Measurements from ENCODE around the gene PARP12.

Gene PARP12

DNA sequence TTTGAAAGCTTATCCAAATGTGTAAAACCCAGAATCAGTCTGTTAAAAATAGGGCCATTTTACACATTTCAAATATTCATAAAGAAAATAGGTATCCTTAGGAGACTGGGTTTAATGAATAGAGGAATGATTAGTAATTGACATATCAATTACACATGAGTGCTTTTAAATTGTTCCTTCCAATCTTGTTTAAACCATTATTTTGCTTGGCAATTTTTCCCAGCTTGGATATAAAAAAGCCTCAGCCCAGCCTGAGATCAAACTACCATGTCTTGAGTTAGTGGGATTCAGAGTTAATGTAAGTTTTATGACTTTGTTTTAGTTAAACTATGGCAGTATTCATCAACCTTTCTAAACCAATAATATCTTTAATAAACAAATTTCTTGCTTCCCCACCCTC, 28.3 kb downstream of the PARP12 start:
- no peak for DNase-seq

DNA sequence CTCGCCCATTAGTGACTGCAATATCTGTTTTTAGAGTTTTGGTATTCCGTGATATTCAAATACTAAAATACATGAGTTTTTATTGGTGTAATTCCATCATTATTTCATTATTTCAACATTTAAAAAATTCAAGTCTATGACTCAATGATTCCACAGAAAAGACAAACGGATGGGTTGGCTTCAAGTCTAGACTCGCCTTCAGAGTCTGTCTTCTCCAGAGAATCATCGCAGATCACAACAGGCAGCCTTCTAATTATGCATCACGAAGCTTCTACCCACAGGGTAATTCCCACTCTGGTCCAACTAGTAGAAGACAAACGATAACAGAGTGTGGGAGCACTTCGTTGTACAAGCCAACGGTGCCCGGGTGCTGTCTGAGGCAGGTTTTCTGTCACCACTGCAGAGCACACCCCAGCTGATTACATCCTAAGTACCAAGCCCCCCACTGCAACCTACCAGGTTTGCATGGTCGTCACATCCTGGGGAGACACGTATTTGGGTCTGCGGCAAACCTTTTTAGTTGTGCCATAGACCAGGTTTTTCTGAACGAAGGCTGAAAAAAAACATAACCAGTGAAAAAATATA, 28.9 kb downstream of the PARP12 start:
- no peak for DNase-seq

DNA sequence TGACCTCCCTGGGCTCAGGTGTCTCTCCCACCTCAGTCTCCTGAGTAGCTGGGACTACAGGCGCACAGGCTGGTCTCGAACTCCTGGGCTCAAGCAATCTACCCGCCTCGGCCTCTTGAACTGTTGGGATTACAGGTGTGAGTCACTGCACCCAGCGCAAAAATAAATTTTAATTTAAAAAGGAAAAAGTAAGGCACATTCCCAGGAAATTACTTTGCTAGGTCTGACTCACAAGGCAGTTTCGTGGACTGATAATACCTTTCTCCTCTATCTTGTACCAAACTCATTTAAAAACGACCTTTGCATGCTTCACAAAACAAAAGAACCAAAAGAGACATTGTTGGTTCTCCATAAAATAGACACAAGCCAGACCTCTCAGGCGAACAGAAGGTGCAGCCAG, 29.7 kb downstream of the PARP12 start:
- no peak for DNase-seq

DNA sequence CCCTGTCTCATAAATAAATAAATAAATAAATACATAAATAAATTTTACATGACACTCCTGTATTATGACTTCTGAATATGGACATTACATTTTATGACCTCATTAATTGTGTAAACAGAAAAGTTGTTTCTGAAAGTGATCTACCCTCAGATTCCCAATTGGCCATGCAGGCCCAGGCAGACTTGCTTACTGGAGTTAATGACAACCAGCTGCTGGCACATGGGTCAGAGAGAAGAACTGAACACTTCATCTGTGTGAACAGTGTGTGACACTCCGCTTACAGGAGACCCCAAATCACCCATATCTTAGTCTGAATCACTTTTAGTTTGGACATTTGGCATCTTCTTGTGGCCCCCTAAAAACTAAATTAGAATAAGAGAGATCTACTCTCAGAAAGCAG, 31.4 kb downstream of the PARP12 start:
- DNase-seq, result no peak

DNA sequence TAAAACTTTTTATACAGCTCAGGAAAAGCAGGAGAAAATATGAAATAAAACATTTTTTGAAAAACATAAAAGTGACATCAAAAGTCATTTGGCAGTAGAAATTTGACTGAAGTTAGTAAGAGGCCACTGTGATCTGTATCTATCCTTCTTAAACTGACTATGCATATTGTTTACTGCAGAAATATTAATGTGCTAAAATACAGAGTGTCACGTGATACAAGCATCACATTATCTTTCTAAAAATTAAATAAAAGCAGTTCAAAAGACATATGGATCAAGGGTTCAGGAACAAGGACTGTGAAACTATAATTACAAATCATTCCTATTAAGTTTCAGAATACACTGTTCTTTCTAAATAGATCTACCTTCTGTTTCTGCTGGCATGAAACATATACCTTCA, 33.7 kb downstream of the PARP12 start:
- DNase-seq, result no peak

DNA sequence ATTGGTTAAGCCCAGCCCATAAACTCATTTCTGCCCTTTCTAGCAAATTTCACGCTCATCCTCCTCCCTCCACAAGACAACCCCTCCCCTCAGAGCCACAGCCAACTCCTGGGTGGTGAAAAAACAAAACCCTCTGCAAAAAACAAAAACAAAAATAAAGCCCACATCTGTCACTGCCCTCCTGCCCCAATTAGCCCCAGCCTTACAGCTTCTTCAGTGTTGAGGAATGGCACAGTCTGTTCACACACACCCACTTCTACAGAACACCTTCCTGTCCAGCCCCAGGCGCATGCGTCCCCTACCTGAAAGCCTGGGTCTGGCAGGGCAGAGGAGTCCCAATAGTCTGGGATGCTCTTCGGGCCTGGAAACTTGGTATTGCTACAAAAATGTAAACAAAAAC, 34.4 kb downstream of the PARP12 start:
- no peak for DNase-seq

DNA sequence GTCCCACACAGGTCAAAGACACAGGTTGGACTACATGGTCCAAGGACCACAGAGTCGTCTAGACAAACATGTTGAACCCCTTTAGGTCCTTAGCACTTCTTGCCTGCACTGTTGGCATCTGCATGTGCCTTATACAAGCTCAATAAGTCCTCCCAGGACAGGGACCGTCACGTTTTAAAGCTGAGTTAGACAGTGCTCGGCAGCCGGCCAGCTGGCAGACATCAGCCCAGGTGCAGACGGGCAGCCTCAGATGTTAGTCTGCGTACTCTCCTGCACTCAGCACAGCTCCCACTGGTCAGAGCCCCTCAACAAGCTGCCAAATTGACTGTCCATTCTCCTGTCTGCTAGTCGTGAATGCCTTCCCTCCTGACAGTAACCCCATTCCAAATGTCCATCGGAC, 34.9 kb downstream of the PARP12 start:
- DNase-seq, result no peak

DNA sequence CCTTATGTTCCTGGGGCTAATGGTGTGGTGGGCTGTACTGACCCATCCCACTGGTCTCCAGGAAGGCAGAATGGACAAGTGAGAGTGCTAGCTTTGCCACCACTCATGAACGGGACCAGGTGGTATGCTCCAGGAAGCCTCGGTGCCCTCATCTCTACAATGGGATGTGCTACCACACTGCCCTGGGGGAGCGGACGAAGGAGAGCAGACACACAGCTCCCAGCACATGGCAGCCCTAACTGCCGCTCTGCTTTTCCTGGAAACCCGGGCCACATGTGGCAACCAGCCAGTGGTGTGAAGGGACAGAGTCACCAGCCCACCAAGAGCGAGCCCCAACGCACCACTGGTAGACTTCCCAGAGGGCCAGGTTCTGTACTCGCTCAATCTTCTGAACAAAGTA, 35.8 kb downstream of the PARP12 start:
- DNase-seq, result no peak

DNA sequence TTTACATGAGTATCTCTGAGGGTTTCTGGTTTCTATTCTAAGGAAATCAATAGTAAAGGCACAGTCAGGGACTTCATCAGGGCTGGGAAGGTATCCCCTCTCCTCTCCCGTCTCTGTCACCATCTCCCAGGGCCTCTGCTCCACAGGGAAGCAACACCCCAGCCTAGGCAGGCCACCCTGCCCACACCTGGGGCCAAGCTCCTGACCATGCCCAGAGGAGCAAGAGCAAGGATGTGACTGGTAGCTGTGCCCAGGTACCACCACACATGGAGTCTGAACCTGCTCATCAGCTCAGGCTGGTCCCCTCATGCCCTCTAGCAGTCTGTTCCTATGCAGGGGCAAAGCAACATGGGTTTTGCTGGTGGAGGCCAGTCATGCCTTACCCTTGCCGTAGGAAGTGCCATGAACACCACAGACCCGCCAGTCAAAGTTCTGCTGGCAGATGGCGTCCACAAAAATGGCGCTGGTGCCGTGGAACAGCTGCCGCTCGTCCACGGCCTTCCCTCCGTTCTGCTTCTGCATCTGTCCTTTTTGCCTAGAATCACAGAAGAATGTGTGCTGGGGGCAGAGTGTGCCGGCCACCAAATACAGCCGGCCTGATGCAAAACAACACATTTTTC, 36.8 kb downstream of the PARP12 start:
- no peak for DNase-seq

DNA sequence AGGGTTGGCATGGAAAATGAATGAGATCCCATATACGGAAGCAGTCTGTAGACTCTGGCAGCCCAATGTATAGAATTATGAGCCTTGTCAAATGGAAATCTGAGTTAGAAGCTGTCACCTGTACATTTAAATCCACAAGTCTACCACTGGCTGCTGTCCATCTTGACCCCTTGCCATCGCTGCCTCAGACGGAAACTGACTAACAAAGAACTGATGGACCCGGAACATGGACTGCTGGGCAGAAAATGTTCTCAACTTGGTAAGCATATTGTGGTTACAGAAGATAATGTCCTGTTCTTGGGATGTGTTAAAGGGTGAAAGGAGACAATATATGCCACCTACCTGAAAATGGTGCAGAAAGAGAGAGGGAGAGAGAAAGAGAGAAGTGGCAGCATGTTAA, 37.5 kb downstream of the PARP12 start:
- DNase-seq, result no peak

DNA sequence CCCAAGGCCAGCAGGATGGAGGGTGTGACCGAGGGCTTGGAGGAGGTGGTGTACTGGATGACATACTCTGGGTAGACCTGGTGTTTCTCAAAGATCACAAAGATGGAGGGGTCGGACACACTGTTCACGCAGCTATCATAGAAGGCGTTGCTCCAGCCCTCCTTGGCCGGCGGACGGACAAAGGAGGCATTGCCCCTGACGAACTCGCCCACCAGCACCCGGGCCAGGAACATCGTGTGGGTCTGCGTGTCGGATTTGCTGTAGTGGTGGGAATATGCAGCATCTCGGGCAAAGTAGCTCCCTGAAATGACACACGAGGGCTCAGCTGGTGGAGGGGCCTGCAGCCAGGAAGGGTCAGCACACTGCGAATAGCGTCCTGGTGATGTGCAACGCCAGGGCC, 38.2 kb downstream of the PARP12 start:
- DNase-seq, result no peak

DNA sequence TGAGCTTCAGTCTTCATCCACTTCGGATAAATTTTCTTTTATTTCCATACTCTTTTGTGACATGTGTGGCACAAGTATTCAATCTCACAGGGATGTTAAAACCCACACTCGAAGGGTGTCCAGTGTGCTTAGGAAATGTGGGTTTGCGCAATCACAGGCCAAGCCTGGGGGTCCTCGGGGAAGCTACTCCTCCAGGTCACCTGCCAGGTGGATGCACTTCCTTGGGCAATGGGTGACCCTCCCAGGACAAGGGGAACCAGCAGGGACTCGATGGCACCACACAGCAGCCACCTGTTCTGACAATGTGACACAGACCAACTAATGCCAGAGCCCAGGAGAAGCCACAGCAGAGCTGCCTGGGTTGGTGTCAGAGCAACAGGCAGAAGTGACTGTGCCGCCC, 39.0 kb downstream of the PARP12 start:
- no peak for DNase-seq

DNA sequence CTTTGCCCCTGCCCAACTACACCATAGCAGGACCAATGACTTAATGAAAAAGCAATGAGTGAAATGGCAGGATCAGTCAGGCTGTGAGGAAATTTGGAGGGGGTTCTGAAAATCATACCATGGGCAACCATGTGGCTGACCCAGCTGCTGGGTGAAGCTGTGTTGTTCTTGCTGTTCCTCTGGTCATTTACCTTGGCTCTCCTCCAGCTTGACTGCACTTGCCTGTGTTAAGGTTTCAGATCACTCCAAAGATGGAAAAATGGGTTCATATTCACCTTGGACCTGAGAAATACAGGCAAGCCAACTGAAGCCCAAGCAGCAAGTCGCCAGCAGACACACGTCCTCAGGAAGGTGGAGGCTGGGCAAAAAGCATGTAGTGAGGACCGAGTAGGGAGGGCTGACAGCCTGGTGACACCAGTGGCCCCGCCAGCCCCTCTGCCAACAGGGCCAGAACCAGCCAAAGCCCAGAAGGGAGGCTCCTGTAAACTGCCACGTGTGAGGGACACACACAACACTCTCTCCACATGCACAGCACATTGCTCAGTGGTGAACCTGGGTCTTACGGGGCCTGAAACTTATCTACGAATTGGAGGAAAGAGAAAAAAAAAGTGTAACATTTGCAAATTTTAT, 40.1 kb downstream of the PARP12 start:
- no peak for DNase-seq

DNA sequence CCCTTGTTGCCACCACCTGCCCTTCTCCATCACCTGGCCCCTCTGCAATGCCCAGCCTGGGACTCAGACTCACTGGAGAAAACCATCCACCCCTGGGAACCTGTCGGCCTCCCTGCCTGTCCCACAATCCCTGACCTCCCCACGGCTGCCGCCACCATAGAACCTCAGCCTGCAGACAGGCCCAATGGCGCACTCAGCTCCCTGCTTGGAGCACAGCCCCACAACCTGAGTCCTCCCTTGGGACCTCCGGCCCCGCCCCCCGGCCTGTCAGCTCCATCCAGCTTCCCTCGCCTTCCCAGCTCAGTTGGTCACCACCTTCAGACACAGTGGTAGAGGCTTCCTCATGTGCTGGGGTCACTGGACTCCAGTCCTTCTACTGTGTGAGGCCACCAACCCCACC, 41.1 kb downstream of the PARP12 start:
- DNase-seq, result no peak

DNA sequence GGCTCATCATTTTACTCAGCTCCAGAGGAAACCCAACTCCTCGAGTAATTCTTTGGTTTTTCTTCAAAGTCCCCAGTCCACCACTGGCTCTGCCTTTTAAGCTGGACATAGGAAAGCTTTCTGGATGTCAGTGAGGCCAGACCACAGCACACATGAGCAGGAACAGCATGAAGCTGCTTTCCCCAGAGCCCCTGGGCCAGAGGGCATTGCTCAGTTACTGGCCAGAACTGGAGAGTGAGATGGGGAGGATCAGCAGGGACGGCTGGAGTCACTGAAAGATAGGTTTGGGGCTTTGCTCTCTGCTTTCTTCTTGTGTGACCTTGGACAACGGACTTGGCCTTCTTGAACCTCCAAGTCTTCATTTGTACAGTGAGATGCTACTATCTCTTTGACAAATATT, 43.1 kb downstream of the PARP12 start:
- no peak for DNase-seq

DNA sequence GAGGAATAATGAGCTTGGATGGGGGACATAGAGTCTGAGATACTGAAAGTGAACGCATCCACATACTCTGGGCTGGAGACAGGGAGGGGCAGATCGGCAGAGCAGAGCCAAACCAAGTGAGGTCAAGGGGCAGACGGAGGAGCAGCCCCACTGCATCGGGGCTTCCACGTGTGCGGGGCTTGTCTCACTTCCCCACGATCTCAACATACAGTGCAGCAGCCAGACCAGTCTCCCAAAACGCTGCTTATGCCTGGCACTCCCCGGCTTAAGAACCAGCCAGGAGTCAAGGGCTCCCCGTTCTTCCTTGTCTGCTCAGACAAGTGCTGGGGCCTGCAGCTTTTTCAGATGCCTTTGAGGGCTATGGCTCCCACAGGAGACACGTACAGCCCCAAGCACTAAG, 43.6 kb downstream of the PARP12 start:
- DNase-seq, result no peak

DNA sequence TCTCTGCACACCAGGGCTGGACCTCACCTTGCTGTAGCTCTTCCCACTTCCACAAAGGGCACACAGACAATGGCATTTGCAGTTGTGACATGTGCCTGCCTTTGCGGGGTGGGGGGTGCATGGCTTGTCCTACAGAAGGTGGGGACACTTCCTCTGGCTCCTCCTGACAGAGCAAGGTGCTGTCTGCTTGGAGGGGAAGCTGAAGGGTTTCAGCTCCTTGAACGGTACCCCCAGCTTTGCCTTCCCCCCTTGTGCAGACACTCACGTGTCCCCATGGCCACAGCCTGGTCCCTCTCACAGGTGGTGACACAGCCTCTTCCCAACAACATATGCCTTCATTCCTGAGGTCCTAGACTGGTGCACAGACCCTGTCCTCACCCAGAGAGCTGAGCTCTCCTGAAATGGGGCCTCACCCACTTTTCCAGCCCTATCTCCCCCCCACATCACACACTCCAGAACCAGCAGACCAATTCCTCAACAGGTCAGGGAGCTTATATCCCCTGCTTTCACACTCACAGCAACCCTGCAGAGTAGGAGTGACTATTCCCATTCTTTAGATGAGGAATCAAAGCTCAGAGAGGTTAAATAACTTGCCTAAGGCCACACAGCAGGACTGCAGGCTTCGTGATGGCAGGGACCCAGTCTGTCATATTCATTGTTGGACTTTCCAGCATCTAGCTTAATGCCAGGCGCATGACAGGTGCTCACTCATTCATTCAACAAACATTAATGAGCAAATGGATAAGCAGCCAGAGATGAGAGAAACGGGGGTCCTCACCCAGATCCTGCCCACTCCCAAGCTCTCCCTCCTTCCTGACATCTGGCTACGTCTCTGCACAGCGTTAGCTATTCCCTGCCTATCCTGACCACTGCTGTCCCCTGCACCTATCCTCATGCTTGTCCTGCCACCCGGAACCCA, 44.4 kb downstream of the PARP12 start:
- DNase-seq, result peak; percentile 43

DNA sequence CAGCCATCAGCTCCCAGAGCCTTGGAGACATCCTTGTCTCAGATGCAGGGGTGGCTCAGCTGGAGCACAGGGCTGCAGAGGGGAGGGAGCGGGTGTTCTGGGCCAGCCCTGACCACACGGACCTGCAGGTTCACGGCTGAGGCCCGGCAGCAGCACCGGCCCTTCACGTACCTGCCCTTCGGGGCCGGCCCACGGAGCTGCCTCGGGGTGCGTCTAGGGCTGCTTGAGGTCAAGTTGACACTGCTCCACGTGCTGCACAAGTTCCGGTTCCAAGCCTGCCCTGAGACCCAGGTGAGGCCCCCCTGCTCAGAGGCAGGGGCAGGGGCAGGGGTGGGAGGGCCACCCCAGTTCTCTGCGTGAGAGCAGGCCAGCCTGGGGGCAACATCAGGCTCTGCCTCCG, 45.2 kb downstream of the PARP12 start:
- peak; percentile 55 for DNase-seq

DNA sequence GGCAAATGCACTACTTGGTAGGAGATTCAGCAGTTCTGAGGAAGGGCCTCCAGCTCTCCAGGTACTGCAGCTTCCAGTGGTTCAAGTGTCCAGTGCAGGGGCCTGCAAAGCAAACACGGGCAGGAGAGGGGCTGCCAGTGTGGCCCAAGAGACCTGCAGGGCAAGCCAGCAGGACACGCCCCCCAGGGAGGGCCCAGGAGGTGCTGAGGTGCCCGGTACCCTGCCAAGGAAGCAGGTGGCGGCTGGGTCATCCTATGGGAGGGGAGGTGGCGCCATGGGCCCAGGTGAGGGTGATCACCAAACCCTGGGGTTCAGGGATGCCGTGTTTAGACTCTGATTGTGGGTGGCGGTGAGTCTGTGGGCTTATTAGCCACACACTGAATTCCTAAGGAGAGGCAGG, 45.7 kb downstream of the PARP12 start:
- peak; percentile 37 for DNase-seq

DNA sequence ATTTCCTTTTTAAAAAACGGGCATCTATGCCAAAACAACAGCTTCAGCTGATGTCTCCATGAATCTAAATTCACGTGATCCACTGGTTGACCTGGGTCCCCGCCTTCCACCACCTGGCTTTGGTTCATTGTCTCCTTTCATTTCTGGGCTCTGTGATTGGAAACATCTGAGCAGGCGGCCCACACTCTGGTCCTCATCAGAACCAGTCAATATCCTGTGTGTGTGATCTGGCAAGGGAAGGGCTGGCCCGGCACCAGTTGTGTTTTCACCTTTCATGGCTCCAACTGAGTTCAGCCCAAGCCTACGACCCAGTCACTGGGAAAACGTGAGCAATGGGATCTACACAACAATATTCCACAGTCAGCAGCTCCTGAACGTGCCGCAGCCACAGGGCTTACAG, 46.2 kb downstream of the PARP12 start:
- DNase-seq, result peak; percentile 50

DNA sequence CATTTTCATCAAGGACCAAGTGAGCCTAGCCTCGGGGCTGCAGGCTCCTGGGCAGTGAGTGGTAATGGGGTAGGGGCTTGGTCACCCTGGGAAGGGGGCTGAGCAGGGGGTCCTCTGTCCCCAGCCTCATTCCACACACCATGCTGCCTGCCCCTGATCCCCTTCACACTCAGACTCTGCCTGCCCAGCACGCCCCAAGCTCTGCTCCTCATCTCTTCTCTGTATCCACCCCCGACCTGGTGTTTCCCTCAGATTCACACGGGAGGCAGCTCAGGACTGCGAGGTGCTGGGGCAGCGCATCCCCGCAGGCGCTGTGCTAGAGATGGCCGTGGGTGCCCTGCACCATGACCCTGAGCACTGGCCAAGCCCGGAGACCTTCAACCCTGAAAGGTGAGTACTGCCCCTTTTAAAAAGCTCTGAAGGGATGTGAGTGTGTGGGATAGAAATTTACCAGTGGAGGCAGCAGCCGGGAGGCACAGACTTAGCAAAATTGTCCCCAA, 47.2 kb downstream of the PARP12 start:
- DNase-seq, result peak; percentile 39

DNA sequence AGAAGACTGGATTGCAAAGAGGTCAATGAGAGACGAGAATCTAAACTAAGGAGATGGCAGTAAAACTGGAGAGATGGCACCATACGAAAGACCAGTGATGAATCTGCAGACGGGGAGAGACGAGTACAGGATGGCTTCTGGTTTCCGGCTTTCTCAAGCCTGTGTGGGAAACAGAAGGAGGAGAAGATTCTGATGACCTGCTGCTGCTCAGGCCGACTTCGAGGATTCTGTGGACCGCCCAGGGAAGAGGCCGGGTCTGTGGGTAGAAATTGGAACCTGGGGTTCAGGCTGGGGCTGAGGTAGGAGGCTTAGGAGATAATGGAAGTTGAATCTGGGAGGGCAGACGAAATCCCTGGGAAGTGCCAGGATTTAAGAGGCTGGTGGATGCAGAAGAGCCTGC, 48.6 kb downstream of the PARP12 start:
- no peak for DNase-seq

DNA sequence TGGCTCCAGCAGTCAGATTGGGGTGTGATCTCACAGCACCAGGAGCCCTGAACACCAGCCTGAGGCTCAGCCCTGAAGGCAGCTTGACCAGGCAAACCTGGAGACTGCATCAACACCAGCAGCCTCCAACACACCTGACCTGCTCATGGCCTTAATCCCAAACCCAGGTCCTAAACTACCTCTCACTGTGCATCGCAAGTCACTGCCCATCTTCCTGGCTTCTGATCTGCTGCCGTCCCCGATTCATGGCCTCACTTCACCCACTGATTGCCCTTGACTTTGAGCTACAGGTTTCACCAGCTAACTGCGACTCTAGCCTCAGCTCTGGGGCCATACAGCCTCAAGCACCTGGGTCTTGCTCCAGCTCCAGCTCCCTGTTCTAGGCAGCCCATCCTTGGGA, 49.1 kb downstream of the PARP12 start:
- peak; percentile 55 for DNase-seq

Measured in activated effector memory CD4-positive, alpha-beta T cell treated with anti-CD3 and anti-CD28 coated beads, Interleukin-2, amount 50 U/mL, for 16 hours (primary cell).